Spleen (tissue), 7 donors: Measurements from ENCODE around the gene SLC30A7.

ENCODE experiments used
- POLR2A ChIP-seq, 3 donors: fragments of 450-650 bp; IDR thresholded peaks; one replicate each; pipeline ENCODE4 v1.5.1; 2017; ENCODE audit warnings: antibody characterized with exemption in 3 of 3, mild to moderate bottlenecking in 1 of 3
- POLR2AphosphoS5 ChIP-seq, 3 donors: sonication (generic); formaldehyde crosslinking; IDR thresholded peaks; one replicate each; pipeline ENCODE4 v1.5.1; 2017; ENCODE audit warnings: antibody characterized with exemption in 3 of 3
- TF ChIP-seq, protein P1 (sequence below), 11 experiments: fragments of 200-600 bp in 7 of 11; fragments of 450-650 bp in 4 of 11; sonication (generic) in 4 of 11; IDR thresholded peaks in 8 of 11; conservative IDR thresholded peaks in 3 of 11; 1 replicate in 7 of 11; 2 replicates in 4 of 11; pipeline versions ENCODE4 v1.4.0 to v1.8.0; 2016 to 2021; ENCODE audit warnings: antibody characterized with exemption in 11 of 11, inconsistent platforms in 4 of 11, mild to moderate bottlenecking in 1 of 11
- donor health status: DM: no; HTN: no; CAD: no; lungs with moderate emphysema.
- donor health status: DM: no; HTN: no; CAD: no.
- donor health status: DM: no; HTN: no; CAD: no.

DNA sequence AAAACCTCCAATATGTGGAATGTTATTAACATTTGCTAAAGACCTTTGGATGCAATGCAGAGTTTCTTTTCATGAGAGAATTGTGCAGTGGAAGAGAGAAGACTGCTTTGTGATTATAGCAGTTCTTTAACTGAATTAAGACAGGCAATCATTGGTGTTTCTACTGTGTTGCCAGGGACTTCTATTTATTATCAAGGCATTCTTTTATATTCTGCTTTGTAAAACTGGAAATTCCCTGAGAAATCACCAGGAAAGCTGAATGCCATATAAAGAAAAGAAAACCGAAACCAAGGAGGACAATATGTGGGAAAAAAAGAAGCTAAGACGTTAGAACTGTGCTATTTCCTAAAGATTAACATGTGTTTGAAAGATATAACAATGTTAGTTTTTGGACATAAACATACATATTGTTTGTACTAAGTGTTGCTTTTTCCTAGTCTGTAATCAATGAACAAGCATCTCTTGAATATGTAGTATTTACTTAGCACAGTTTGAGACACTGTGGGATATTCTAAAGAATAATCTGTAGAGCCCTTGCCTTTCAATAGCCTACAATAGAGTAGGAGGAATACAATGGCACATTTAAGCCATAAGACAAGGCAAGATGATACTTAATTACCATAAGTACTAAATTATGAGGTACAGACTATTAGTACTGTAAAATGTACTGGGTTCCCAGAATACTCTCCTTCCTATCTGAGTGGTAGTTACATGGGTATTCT is 48.4 kb upstream of the SLC30A7 start:
- TF ChIP-seq POLR2AphosphoS5 (IDR thresholded peaks at IDR 0.05): no peak
- TF ChIP-seq POLR2A (IDR thresholded peaks at IDR 0.05): no peak
- TF ChIP-seq, protein P1, sequence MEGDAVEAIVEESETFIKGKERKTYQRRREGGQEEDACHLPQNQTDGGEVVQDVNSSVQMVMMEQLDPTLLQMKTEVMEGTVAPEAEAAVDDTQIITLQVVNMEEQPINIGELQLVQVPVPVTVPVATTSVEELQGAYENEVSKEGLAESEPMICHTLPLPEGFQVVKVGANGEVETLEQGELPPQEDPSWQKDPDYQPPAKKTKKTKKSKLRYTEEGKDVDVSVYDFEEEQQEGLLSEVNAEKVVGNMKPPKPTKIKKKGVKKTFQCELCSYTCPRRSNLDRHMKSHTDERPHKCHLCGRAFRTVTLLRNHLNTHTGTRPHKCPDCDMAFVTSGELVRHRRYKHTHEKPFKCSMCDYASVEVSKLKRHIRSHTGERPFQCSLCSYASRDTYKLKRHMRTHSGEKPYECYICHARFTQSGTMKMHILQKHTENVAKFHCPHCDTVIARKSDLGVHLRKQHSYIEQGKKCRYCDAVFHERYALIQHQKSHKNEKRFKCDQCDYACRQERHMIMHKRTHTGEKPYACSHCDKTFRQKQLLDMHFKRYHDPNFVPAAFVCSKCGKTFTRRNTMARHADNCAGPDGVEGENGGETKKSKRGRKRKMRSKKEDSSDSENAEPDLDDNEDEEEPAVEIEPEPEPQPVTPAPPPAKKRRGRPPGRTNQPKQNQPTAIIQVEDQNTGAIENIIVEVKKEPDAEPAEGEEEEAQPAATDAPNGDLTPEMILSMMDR (IDR thresholded peaks at IDR 0.05 in 8 of 11, conservative IDR thresholded peaks at IDR 0.05 in 3 of 11): no peak
